SK-N-SH (cell line): ENCODE measurements around the gene GP1BA.

Experiments
- EP300 ChIP-seq, 2 experiments: IDR thresholded peaks; 2 replicates each; pipeline versions ENCODE4 v1.4.0 to v1.6.1; 2012; ENCODE audit warnings: borderline replicate concordance in 1 of 2, low read depth in 1 of 2, low read length in 1 of 2
- FOSL2 ChIP-seq: IDR thresholded peaks from 2 replicates; pipeline ENCODE4 v1.4.0; 2012; ENCODE audit warnings: low read depth, mild to moderate bottlenecking, moderate library complexity, borderline replicate concordance
- FOXM1 ChIP-seq: IDR thresholded peaks from 2 replicates; pipeline ENCODE4 v1.4.0; 2012; ENCODE audit warnings: low read depth, mild to moderate bottlenecking
- GABPA ChIP-seq: IDR thresholded peaks from 2 replicates; pipeline ENCODE4 v1.4.0; 2012; ENCODE audit warnings: low read depth, mild to moderate bottlenecking
- POLR2AphosphoS5 ChIP-seq: IDR thresholded peaks from 2 replicates; pipeline ENCODE4 v1.6.1; 2012; ENCODE audit warnings: low read depth, low read length
- RCOR1 ChIP-seq: fragments of 150-350 bp; IDR thresholded peaks from 2 replicates; pipeline ENCODE4 v1.6.1; 2017; ENCODE audit warnings: antibody characterized with exemption, low read length
- YY1 ChIP-seq: IDR thresholded peaks from 2 replicates; pipeline ENCODE4 v1.4.0; 2012; ENCODE audit warnings: low read depth, mild to moderate bottlenecking
- TF ChIP-seq, protein P1 (sequence below): fragments of 200-600 bp; sonication (generic); IDR thresholded peaks from 2 replicates; pipeline ENCODE4 v1.6.1; 2017; ENCODE audit warnings: antibody characterized with exemption, mild to moderate bottlenecking, moderate library complexity
- TF ChIP-seq, protein P2 (sequence below): IDR thresholded peaks from 2 replicates; pipeline ENCODE4 v1.4.0; 2012; ENCODE audit warnings: low read depth, borderline replicate concordance
- TF ChIP-seq, protein P3 (sequence below): IDR thresholded peaks from 2 replicates; pipeline ENCODE4 v1.4.0; 2012; ENCODE audit warnings: low read depth
- TF ChIP-seq, protein P4 (sequence below): IDR thresholded peaks from 2 replicates; pipeline ENCODE4; 2012

DNA sequence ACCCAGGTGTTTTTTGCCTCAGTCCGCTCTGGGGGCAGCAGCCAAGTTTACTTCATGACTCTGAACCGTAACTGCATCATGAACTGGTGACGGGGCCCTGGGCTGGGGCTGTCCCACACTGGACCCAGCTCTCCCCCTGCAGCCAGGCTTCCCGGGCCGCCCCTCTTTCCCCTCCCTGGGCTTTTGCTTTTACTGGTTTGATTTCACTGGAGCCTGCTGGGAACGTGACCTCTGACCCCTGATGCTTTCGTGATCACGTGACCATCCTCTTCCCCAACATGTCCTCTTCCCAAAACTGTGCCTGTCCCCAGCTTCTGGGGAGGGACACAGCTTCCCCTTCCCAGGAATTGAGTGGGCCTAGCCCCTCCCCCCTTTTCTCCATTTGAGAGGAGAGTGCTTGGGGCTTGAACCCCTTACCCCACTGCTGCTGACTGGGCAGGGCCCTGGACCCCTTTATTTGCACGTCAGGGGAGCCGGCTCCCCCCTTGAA is 34.8 kb upstream of the GP1BA start:
- TF ChIP-seq POLR2AphosphoS5, result no peak
- TF ChIP-seq, protein P1, sequence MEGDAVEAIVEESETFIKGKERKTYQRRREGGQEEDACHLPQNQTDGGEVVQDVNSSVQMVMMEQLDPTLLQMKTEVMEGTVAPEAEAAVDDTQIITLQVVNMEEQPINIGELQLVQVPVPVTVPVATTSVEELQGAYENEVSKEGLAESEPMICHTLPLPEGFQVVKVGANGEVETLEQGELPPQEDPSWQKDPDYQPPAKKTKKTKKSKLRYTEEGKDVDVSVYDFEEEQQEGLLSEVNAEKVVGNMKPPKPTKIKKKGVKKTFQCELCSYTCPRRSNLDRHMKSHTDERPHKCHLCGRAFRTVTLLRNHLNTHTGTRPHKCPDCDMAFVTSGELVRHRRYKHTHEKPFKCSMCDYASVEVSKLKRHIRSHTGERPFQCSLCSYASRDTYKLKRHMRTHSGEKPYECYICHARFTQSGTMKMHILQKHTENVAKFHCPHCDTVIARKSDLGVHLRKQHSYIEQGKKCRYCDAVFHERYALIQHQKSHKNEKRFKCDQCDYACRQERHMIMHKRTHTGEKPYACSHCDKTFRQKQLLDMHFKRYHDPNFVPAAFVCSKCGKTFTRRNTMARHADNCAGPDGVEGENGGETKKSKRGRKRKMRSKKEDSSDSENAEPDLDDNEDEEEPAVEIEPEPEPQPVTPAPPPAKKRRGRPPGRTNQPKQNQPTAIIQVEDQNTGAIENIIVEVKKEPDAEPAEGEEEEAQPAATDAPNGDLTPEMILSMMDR, result no peak
- TF ChIP-seq, protein P2, sequence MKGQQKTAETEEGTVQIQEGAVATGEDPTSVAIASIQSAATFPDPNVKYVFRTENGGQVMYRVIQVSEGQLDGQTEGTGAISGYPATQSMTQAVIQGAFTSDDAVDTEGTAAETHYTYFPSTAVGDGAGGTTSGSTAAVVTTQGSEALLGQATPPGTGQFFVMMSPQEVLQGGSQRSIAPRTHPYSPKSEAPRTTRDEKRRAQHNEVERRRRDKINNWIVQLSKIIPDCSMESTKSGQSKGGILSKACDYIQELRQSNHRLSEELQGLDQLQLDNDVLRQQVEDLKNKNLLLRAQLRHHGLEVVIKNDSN, result no peak
- TF ChIP-seq YY1, result no peak
- no peak for TF ChIP-seq GABPA
- TF ChIP-seq RCOR1, result no peak
- TF ChIP-seq, protein P3, sequence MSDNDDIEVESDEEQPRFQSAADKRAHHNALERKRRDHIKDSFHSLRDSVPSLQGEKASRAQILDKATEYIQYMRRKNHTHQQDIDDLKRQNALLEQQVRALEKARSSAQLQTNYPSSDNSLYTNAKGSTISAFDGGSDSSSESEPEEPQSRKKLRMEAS, result no peak
- no peak for TF ChIP-seq EP300 (IDR thresholded peaks at IDR 0.05; ENCODE audit: borderline replicate concordance in 1 of 2, low read depth in 1 of 2, low read length in 1 of 2)
- no peak for TF ChIP-seq FOXM1
- TF ChIP-seq FOSL2, result no peak
- TF ChIP-seq, protein P4, sequence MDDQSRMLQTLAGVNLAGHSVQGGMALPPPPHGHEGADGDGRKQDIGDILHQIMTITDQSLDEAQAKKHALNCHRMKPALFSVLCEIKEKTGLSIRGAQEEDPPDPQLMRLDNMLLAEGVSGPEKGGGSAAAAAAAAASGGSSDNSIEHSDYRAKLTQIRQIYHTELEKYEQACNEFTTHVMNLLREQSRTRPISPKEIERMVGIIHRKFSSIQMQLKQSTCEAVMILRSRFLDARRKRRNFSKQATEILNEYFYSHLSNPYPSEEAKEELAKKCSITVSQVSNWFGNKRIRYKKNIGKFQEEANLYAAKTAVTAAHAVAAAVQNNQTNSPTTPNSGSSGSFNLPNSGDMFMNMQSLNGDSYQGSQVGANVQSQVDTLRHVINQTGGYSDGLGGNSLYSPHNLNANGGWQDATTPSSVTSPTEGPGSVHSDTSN, result no peak
